ENCODE measurements around the gene TNNC1. TPM values are rescaled to one million over a fixed set of nuclear protein-coding genes. Genes with fewer than 3 reads are reported as not detected.

TNNC1 gene
- total RNA-seq, 3 donors from 2014 or later, result 3.7 to 4.2 TPM; not detected in 1

GRCh38 chr3:52432225-52432624 is 21.6 kb downstream of the TNNC1 start:
- TF ChIP-seq CTCF (IDR thresholded peaks at IDR 0.05) (no peak), POLR2AphosphoS5 (IDR thresholded peaks at IDR 0.05) (no peak), POLR2A (IDR thresholded peaks at IDR 0.05) (no peak)
- Histone ChIP-seq H3K27me3 (no peaks in the 10 kb centered on the region), H3K9me3 (no peaks in the 10 kb centered on the region), H3K36me3 (no peaks in the 10 kb centered on the region), H3K4me3 (no peak overlapping the region), H3K27ac (peak overlapping the region; percentile 48 to 85), H3K4me1 (peaks cover 9 to 18% of the 10 kb centered on the region in 2 donors)
- peak in 1 of 2 donors; percentile 40 for DNase-seq (ENCODE audit: low spot score in 2 of 2)
- intact Hi-C loops (cut with DNase I; ENCODE audit: low total_unique reads), result no loop called here

GRCh38 chr3:52431459-52432223 is 22.2 kb downstream of the TNNC1 start:
- H3K27me3 ChIP-seq, result no peaks in the 10 kb centered on the region
- peak in 1 of 2 donors; percentile 17 for DNase-seq (ENCODE audit: low spot score in 2 of 2)
- TF ChIP-seq POLR2AphosphoS5 (IDR thresholded peaks at IDR 0.05), result no peak
- TF ChIP-seq CTCF (IDR thresholded peaks at IDR 0.05), result no peak
- TF ChIP-seq POLR2A (IDR thresholded peaks at IDR 0.05), result no peak
- no peaks in the 10 kb centered on the region for H3K36me3 ChIP-seq
- H3K4me1 ChIP-seq, result peaks cover 9 to 17% of the 10 kb centered on the region in 2 donors
- H3K4me3 ChIP-seq, result no peak overlapping the region
- peak overlapping the region; percentile 48 to 85 for H3K27ac ChIP-seq
- H3K9me3 ChIP-seq, result no peaks in the 10 kb centered on the region
- intact Hi-C loops (cut with DNase I; ENCODE audit: low total_unique reads), result no loop called here

GRCh38 chr3:52430416-52430810 is 23.4 kb downstream of the TNNC1 start:
- no peaks in the 10 kb centered on the region for H3K9me3 ChIP-seq
- intact Hi-C loops (cut with DNase I; ENCODE audit: low total_unique reads), result no loop called here

GRCh38 chr3:52429779-52430415 is 23.9 kb downstream of the TNNC1 start:
- Histone ChIP-seq H3K27me3 (no peaks in the 10 kb centered on the region), H3K4me3 (no peak overlapping the region), H3K9me3 (no peaks in the 10 kb centered on the region), H3K36me3 (no peaks in the 10 kb centered on the region), H3K27ac (peak overlapping the region in 1 of 2 donors; percentile 68), H3K4me1 (peaks cover 9 to 17% of the 10 kb centered on the region in 2 donors)
- peak in 1 of 2 donors; percentile 38 for DNase-seq (ENCODE audit: low spot score in 2 of 2)
- TF ChIP-seq POLR2AphosphoS5 (IDR thresholded peaks at IDR 0.05), result no peak
- no peak for TF ChIP-seq CTCF (IDR thresholded peaks at IDR 0.05)
- intact Hi-C loops (cut with DNase I; ENCODE audit: low total_unique reads), result no loop called here

More at GRCh38 chr3:52430416-52430810, 23.4 kb downstream of the TNNC1 start:
- peaks cover 9 to 17% of the 10 kb centered on the region in 2 donors for H3K4me1 ChIP-seq
- TF ChIP-seq POLR2A (IDR thresholded peaks at IDR 0.05) (no peak), CTCF (IDR thresholded peaks at IDR 0.05) (no peak), POLR2AphosphoS5 (IDR thresholded peaks at IDR 0.05) (no peak)
- no peaks in the 10 kb centered on the region for H3K36me3 ChIP-seq
- H3K27me3 ChIP-seq, result no peaks in the 10 kb centered on the region
- DNase-seq (ENCODE audit: low spot score in 2 of 2), result peak in 1 of 2 donors; percentile 43
- H3K27ac ChIP-seq, result peak overlapping the region in 1 of 2 donors; percentile 68
- H3K4me3 ChIP-seq, result no peak overlapping the region

GRCh38 chr3:52429031-52429430 is 24.8 kb downstream of the TNNC1 start:
- H3K4me1 ChIP-seq, result peaks cover 8 to 17% of the 10 kb centered on the region in 2 donors
- H3K27me3 ChIP-seq, result no peaks in the 10 kb centered on the region
- no peak for DNase-seq (ENCODE audit: low spot score in 2 of 2)
- H3K27ac ChIP-seq, result peak overlapping the region in 1 of 2 donors; percentile 68
- no peak overlapping the region for H3K4me3 ChIP-seq
- no peak for TF ChIP-seq CTCF (IDR thresholded peaks at IDR 0.05)
- TF ChIP-seq POLR2A (IDR thresholded peaks at IDR 0.05), result no peak
- TF ChIP-seq POLR2AphosphoS5 (IDR thresholded peaks at IDR 0.05), result no peak
- H3K9me3 ChIP-seq, result no peaks in the 10 kb centered on the region
- no peaks in the 10 kb centered on the region for H3K36me3 ChIP-seq
- intact Hi-C loops (cut with DNase I; ENCODE audit: low total_unique reads), result no loop called here

Measured in breast epithelium (tissue), 4 donors.